Measurements from ENCODE around the gene BET1.
"Not testable (repeated sequence)": the region's sequence is repeated elsewhere in the genome, so short reads cannot be mapped to it uniquely, and the experiment has no call there.

The BET1 gene

GRCh38 chr7:94004024-94004951, at the start of gene BET1:
BET1 (minus strand) TSS chr7:94004355; CDS start chr7:94004216, 139 bp downstream.
- DNase-seq: peak; percentile 89

GRCh38 chr7:94053532-94053931, 49.4 kb upstream of the BET1 start:
- DNase-seq: no peak

GRCh38 chr7:94052398-94053180, 48.4 kb upstream of the BET1 start:
- DNase-seq: no peak

- no peak for DNase-seq
These were observed 45.9 kb upstream of the BET1 start for GRCh38 chr7:94050046-94050445.

- DNase-seq: no peak
These were observed 45.5 kb upstream of the BET1 start for GRCh38 chr7:94049615-94050014.

- no peak for DNase-seq
These were observed 44.6 kb upstream of the BET1 start for GRCh38 chr7:94048755-94049154.

- no peak for DNase-seq
These were observed 43.8 kb upstream of the BET1 start for GRCh38 chr7:94047956-94048355.

GRCh38 chr7:94045581-94045980, 41.4 kb upstream of the BET1 start:
- DNase-seq: no peak

- no peak for DNase-seq
These were observed 40.7 kb upstream of the BET1 start for GRCh38 chr7:94044806-94045205.

- DNase-seq: no peak
These were observed 39.1 kb upstream of the BET1 start for GRCh38 chr7:94043299-94043698.

GRCh38 chr7:94042381-94042780, 38.2 kb upstream of the BET1 start:
- DNase-seq: no peak

GRCh38 chr7:94041529-94041928, 37.4 kb upstream of the BET1 start:
- DNase-seq: no peak

GRCh38 chr7:94040254-94040653, 36.1 kb upstream of the BET1 start:
- DNase-seq: no peak

GRCh38 chr7:94039368-94040035, 35.3 kb upstream of the BET1 start:
- no peak for DNase-seq

- no peak for DNase-seq
These were observed 27.7 kb upstream of the BET1 start for GRCh38 chr7:94031865-94032264.

- no peak for DNase-seq
These were observed 26.5 kb upstream of the BET1 start for GRCh38 chr7:94030634-94031033.

- DNase-seq: no peak
These were observed 25.8 kb upstream of the BET1 start for GRCh38 chr7:94029976-94030375.

GRCh38 chr7:94028768-94029167, 24.6 kb upstream of the BET1 start:
- no peak for DNase-seq

GRCh38 chr7:94026619-94027018, 22.5 kb upstream of the BET1 start:
- not testable (repeated sequence) for DNase-seq

- no peak for DNase-seq
These were observed 18.4 kb upstream of the BET1 start for GRCh38 chr7:94022550-94022949.

- DNase-seq: no peak
These were observed 12.6 kb upstream of the BET1 start for GRCh38 chr7:94016786-94017185.

GRCh38 chr7:94015538-94015937, 11.4 kb upstream of the BET1 start:
- DNase-seq: no peak

- DNase-seq: no peak
These were observed 8.6 kb upstream of the BET1 start for GRCh38 chr7:94012746-94013145.
